GM12878 (cell line): Measurements from ENCODE around the gene GPR17. TPM values are rescaled to one million over a fixed set of nuclear protein-coding genes. Genes with fewer than 3 reads are reported as not detected.

Source experiments
- ATAC-seq: fragments of 200-7000 bp; cut with Tn5 transposase; 3 replicates; pipeline ENCODE4 v1.9.1; 2020; ENCODE audit warnings: mild to moderate bottlenecking, moderate library complexity
- Bru-seq: library from RNA; stranded (reverse); fragments of 400-500 nt; gene quantifications from one replicate; lab custom pipeline; 2021; lab: Mats Ljungman, UMichigan
- BruChase-seq, 2 experiments: library from RNA; stranded (reverse); fragments of 400-500 nt; gene quantifications; one replicate each; lab custom pipeline; 2021; lab: Mats Ljungman, UMichigan
- BruUV-seq: library from RNA; stranded (reverse); fragments of 400-500 nt; replicated peaks from 2 replicates; lab custom pipeline; 2021; lab: Mats Ljungman, UMichigan
- CTCF ChIA-PET: fragments of 300-600 bp; sonication (Branson Sonifier 250); formaldehyde crosslinking; extraction: SDS; loops from one replicate; lab custom pipeline; 2021; ENCODE audit warnings: inconsistent platforms; lab: Yijun Ruan, JAX
- POLR2A ChIA-PET: fragments of 350-600 bp; formaldehyde crosslinking; extraction: SDS; loops from one replicate; lab custom pipeline; 2021; ENCODE audit warnings: inconsistent platforms; lab: Charles Lee
- RAD21 ChIA-PET: fragments of 300-600 bp; sonication (Branson Sonifier 250); formaldehyde crosslinking; loops from one replicate; lab custom pipeline; 2023; ENCODE audit warnings: antibody characterized with exemption; ENCODE audit not compliant: unreplicated experiment; lab: Charles Lee
- SMC1A ChIA-PET: fragments of 300-600 bp; sonication (Branson Sonifier 250); formaldehyde crosslinking; loops from one replicate; lab custom pipeline; 2023; ENCODE audit not compliant: unreplicated experiment, uncharacterized antibody; lab: Charles Lee
- DNase-seq: peaks from one replicate; pipeline ENCODE4 v3.0.0-alpha.2; 2011; ENCODE audit warnings: low read depth, low spot score
- FAIRE-seq: peaks from 3 replicates; lab custom pipeline; 2011; peaks lifted over from hg19 to GRCh38; lab: Jason Lieb, UNC
- H2AFZ ChIP-seq: 2 replicates; pipeline ENCODE4 v1.6.0; 2011; ENCODE audit warnings: low read depth, low read length, control low read depth; ENCODE audit not compliant: control insufficient read depth
- H3K27ac ChIP-seq: 2 replicates; pipeline ENCODE4 v1.5.1; 2011; ENCODE audit warnings: control low read depth; ENCODE audit not compliant: control insufficient read depth, insufficient read depth
- H3K27me3 ChIP-seq, 2 experiments: replicated peaks in 1 of 2; 2 replicates each; pipeline versions ENCODE4 v1.6.0 to v1.6.1; 2011; ENCODE audit warnings: low read length in 1 of 2; ENCODE audit not compliant: control insufficient read depth in 2 of 2, insufficient read depth in 2 of 2
- H3K36me3 ChIP-seq, 2 experiments: 2 replicates each; pipeline ENCODE4 v1.5.1; 2011; ENCODE audit warnings: low read length in 1 of 2; ENCODE audit not compliant: control insufficient read depth in 2 of 2, insufficient read depth in 2 of 2
- H3K4me1 ChIP-seq: 2 replicates; pipeline ENCODE4 v1.6.1; 2011; ENCODE audit warnings: mild to moderate bottlenecking, low read length, moderate library complexity, mixed read lengths; ENCODE audit not compliant: control insufficient read depth, insufficient read depth
- H3K4me2 ChIP-seq: 2 replicates; pipeline ENCODE4 v1.6.0; 2011; ENCODE audit warnings: control low read depth; ENCODE audit not compliant: control insufficient read depth, insufficient read depth
- H3K4me3 ChIP-seq: fragments of 200-600 bp; sonication (generic); 2 replicates; pipeline ENCODE4 v1.5.1; 2016
- H3K79me2 ChIP-seq: 2 replicates; pipeline ENCODE4 v1.6.0; 2011; ENCODE audit warnings: low read length; ENCODE audit not compliant: control insufficient read depth, insufficient read depth
- H3K9ac ChIP-seq: 2 replicates; pipeline ENCODE4 v1.8.0; 2011; ENCODE audit warnings: low read length, control low read depth, mixed read lengths; ENCODE audit not compliant: control insufficient read depth, insufficient read depth
- H3K9me3 ChIP-seq: replicated peaks from 3 replicates; pipeline ENCODE4 v1.5.1; 2011; ENCODE audit warnings: mild to moderate bottlenecking, low read length; ENCODE audit not compliant: control insufficient read depth, insufficient read depth
- H4K20me1 ChIP-seq: 2 replicates; pipeline ENCODE4 v1.6.0; 2011; ENCODE audit not compliant: control insufficient read depth, insufficient read depth
- BRCA1 ChIP-seq: IDR thresholded peaks from 2 replicates; pipeline ENCODE4 v1.6.1; 2011; ENCODE audit warnings: low read depth, low read length, improper control_type of control experiment
- HDAC2 ChIP-seq: fragments of 200-600 bp; sonication (generic); IDR thresholded peaks from 2 replicates; pipeline ENCODE4 v1.6.1; 2017
- HSF1 ChIP-seq: fragments of 150-350 bp; IDR thresholded peaks from 2 replicates; pipeline ENCODE4 v1.6.1; 2014; ENCODE audit warnings: mild to moderate bottlenecking, low read depth, low read length
- MLLT1 ChIP-seq: fragments of 450-650 bp; IDR thresholded peaks from 2 replicates; pipeline ENCODE4 v1.6.1; 2016; ENCODE audit warnings: mild to moderate bottlenecking
- MTA2 ChIP-seq: fragments of 450-650 bp; IDR thresholded peaks from 2 replicates; pipeline ENCODE4 v1.6.1; 2016; ENCODE audit warnings: low read depth, mild to moderate bottlenecking, moderate library complexity
- MTA3 ChIP-seq: IDR thresholded peaks from 2 replicates; pipeline ENCODE4 v1.6.1; 2012; ENCODE audit warnings: low read length, inconsistent platforms, borderline replicate concordance
- NFXL1 ChIP-seq: fragments of 450-650 bp; IDR thresholded peaks from 2 replicates; pipeline ENCODE4 v1.6.1; 2017; ENCODE audit warnings: antibody characterized with exemption, mild to moderate bottlenecking, borderline replicate concordance
- PAX5 ChIP-seq: IDR thresholded peaks from 2 replicates; pipeline ENCODE4 v1.6.1; 2011; ENCODE audit warnings: low read depth, low read length, borderline replicate concordance
- RELA ChIP-seq: fragments of 450-650 bp; IDR thresholded peaks from 2 replicates; pipeline ENCODE4 v1.8.0; 2014; ENCODE audit warnings: borderline replicate concordance; ENCODE audit not compliant: partially characterized antibody
- YBX1 ChIP-seq: fragments of 450-650 bp; IDR thresholded peaks from 2 replicates; pipeline ENCODE4 v1.6.1; 2016; ENCODE audit warnings: antibody characterized with exemption
- YY1 ChIP-seq: IDR thresholded peaks from 2 replicates; pipeline ENCODE4 v1.6.1; 2011; ENCODE audit warnings: low read depth, mild to moderate bottlenecking, low read length
- ZNF687 ChIP-seq: fragments of 450-650 bp; IDR thresholded peaks from 2 replicates; pipeline ENCODE4 v1.6.1; 2017; ENCODE audit warnings: mild to moderate bottlenecking, moderate library complexity
- ZZZ3 ChIP-seq: IDR thresholded peaks from 2 replicates; pipeline ENCODE4 v1.6.1; 2011; ENCODE audit warnings: low read depth; ENCODE audit not compliant: control insufficient read depth, insufficient read length
- WGBS: methylation state at CpG from one replicate; pipeline ENCODE4 v1.1.6; 2016; ENCODE audit warnings: low lambda C conversion rate; ENCODE audit not compliant: insufficient replicate concordance, insufficient coverage; ENCODE audit errors: missing lambda C conversion rate; 5-methylcytosine and 5-hydroxymethylcytosine counted together
- in situ Hi-C: fragments of 300-500 bp; cut with MboI; formaldehyde crosslinking; loops from 9 replicates; pipeline ENCODE4 v1.14.3; 2018; ENCODE audit warnings: mixed read lengths
- intact Hi-C: fragments of 100-400 bp; cut with micrococcal nuclease; formaldehyde crosslinking; loops from one replicate; pipeline ENCODE4 v1.14.2; 2022; ENCODE audit not compliant: unreplicated experiment
- long read RNA-seq, 2 experiments: library from polyadenylated mRNA; unstranded; transcript quantifications; one replicate each; pipeline ENCODE4 v2.0.0, GENCODE V29; 2019 to 2020
- polyA minus RNA-seq, 3 experiments: library from RNA; depleted of rRNA, polyadenylated mRNA; stranded (reverse); fragments of >200 nt; gene quantifications; 2 replicates each; pipeline ENCODE4 v1.2.3, GENCODE V29; 2011
- polyA plus RNA-seq, 11 experiments: library from polyadenylated mRNA; depleted of rRNA in 4 of 11; unstranded in 6 of 11; stranded (reverse) in 5 of 11; fragments of >200 nt; fragmentation: Nextera tagmentation in 4 of 11; fragmentation: Illumina TruSeq in 1 of 11; extraction: Ambion mirVana in 4 of 11; extraction: Trizol in 1 of 11; gene quantifications; 1 replicate in 1 of 11; 2 replicates in 10 of 11; pipeline versions ENCODE4 v1.2.1 to v1.2.3, GENCODE V29; 2011 to 2016; ENCODE audit warnings: inconsistent platforms in 2 of 11, missing spikeins in 2 of 11, low read depth in 1 of 11
- total RNA-seq, 4 experiments: library from RNA; depleted of rRNA in 3 of 4; stranded (reverse); fragments of >200 nt in 3 of 4; fragmentation: Illumina TruSeq in 1 of 4; extraction: Trizol in 1 of 4; gene quantifications; 2 replicates each; pipeline versions ENCODE4 v1.2.1 to v1.2.3, GENCODE V29; 2013 to 2021

GPR17 gene
- total RNA-seq (2013; cell fraction: nucleolus; rRNA removed): not detected in 2 replicates
- total RNA-seq (2014; rRNA removed): not detected in 2 replicates
- total RNA-seq (2014; rRNA removed; fragmentation: Illumina TruSeq; extraction: Trizol): not detected in 2 replicates
- not detected in 2 replicates for total RNA-seq (2021)
- not detected for polyA plus RNA-seq (2011; ENCODE audit: low read depth)
- not detected in 2 replicates for polyA plus RNA-seq (2011; rRNA removed)
- polyA plus RNA-seq (2011; cell fraction: cytosol; rRNA removed): not detected in 2 replicates
- not detected in 2 replicates for polyA plus RNA-seq (2011; cell fraction: nucleus; rRNA removed)
- not detected in 2 replicates for polyA plus RNA-seq (2012)
- polyA plus RNA-seq (2014; fragmentation: Illumina TruSeq; extraction: Trizol): not detected in 2 replicates
- not detected for polyA plus RNA-seq (2014; fragmentation: Nextera tagmentation; extraction: Ambion mirVana)
- not detected in 2 replicates for polyA plus RNA-seq (2014; rRNA removed)
- polyA plus RNA-seq (2016; fragmentation: Nextera tagmentation; extraction: Ambion mirVana): not detected
- polyA minus RNA-seq (2011; rRNA and poly(A)+ RNA removed): not detected in 2 replicates
- not detected in 2 replicates for polyA minus RNA-seq (2011; cell fraction: cytosol; rRNA and poly(A)+ RNA removed)
- not detected in 2 replicates for polyA minus RNA-seq (2011; cell fraction: nucleus; rRNA and poly(A)+ RNA removed)
- Bru-seq, nascent RNA: not detected
- BruChase-seq, experiment 1, labeled RNA remaining after a 6-hour chase: not detected
- percentile 10 among the genes with signal in this experiment for BruChase-seq, experiment 2, labeled RNA remaining after a 2-hour chase
- long read RNA-seq, experiment 1: 0 reads
- long read RNA-seq, experiment 2: 0 reads

GRCh38 chr2:127645395-127646291 lies at the start of gene GPR17:
Gene GPR17, plus strand, starts transcription at chr2:127646153. Its CDS starts 4,583 bp downstream, at chr2:127650736.
- H3K27ac ChIP-seq: no peak within 1 kb of the TSS
- H3K4me2 ChIP-seq: no peak within 1 kb of the TSS
- no peak within 1 kb of the TSS for H3K9ac ChIP-seq
- intact Hi-C loops (loop anchor here (5.0 kb wide), 1 partner anchor 118 kb away; the partner anchor contains the start of gene IWS1), in situ Hi-C loops (loop anchor here (5.0 kb wide), 1 partner anchor 448 kb away; no protein-coding TSS in a partner anchor)
- DNase-seq (no peak), FAIRE-seq (no peak), ATAC-seq (no peak)
- no peaks in the 10 kb centered on the region for H4K20me1 ChIP-seq
- POLR2A ChIA-PET: no interaction called here
- CTCF ChIA-PET: interaction anchor here (0.9 to 1.7 kb wide), 3 partner anchors 9 to 449 kb away, joined by 3 to 5 read pairs (median 3); no protein-coding TSS in a partner anchor
- no peak within 1 kb of the TSS for H2AFZ ChIP-seq
- SMC1A ChIA-PET: interaction anchor here (1.1 to 1.6 kb wide), 2 partner anchors 82 to 119 kb away, joined by 3 read pairs; partner anchors contain the start of gene IWS1
- 71% methylated on average over 36 of the region's 37 CpGs for WGBS
- H3K4me1 ChIP-seq: no peaks in the 10 kb centered on the region
- H3K4me3 ChIP-seq: no peak within 1 kb of the TSS
- no peaks in the 10 kb centered on the region for H3K9me3 ChIP-seq
- BruUV-seq: no TSS peak
- no peaks in the 10 kb centered on the region for H3K79me2 ChIP-seq
- RAD21 ChIA-PET: no interaction called here
- no peaks in the 10 kb centered on the region for H3K36me3 ChIP-seq
- no peaks in the 10 kb centered on the region for H3K27me3 ChIP-seq
- TF ChIP-seq MTA3: no peak
- TF ChIP-seq HSF1: no peak
- TF ChIP-seq RELA: no peak
- TF ChIP-seq BRCA1: no peak
- TF ChIP-seq MLLT1: no peak
- TF ChIP-seq ZZZ3: no peak
- no peak for TF ChIP-seq ZNF687
- TF ChIP-seq YBX1: no peak
- no peak for TF ChIP-seq YY1
- no peak for TF ChIP-seq HDAC2
- TF ChIP-seq PAX5: no peak
- no peak for TF ChIP-seq MTA2
- no peak for TF ChIP-seq NFXL1
